IgD-negative memory B cell (primary cell): ENCODE measurements around the gene NAA80. TPM values are rescaled to one million over a fixed set of nuclear protein-coding genes. Genes with fewer than 3 reads are reported as not detected.

Experiments used
- H3K27ac Mint-ChIP-seq, 3 donors: one replicate each; pipeline ENCODE4 v1.8.0; 2020 to 2022; ENCODE audit warnings: mild to moderate bottlenecking in 3 of 3, mixed read lengths in 3 of 3, moderate library complexity in 1 of 3
- H3K27me3 Mint-ChIP-seq: one replicate; pipeline ENCODE4 v1.8.0; 2021; ENCODE audit warnings: mixed read lengths
- H3K36me3 Mint-ChIP-seq: one replicate; pipeline ENCODE4 v1.8.0; 2020; ENCODE audit warnings: mild to moderate bottlenecking, mixed read lengths
- H3K4me1 Mint-ChIP-seq, 3 donors: one replicate each; pipeline ENCODE4 v1.8.0; 2020 to 2022; ENCODE audit warnings: mixed read lengths in 3 of 3, mild to moderate bottlenecking in 1 of 3
- H3K4me3 Mint-ChIP-seq, 4 donors: one replicate each; pipeline ENCODE4 v1.8.0; 2020 to 2022; ENCODE audit warnings: mild to moderate bottlenecking in 4 of 4, mixed read lengths in 4 of 4, moderate library complexity in 3 of 4
- H3K9me3 Mint-ChIP-seq, 3 donors: one replicate each; pipeline ENCODE4 v1.8.0; 2020 to 2021; ENCODE audit warnings: mixed read lengths in 3 of 3, mild to moderate bottlenecking in 1 of 3
- polyA plus RNA-seq: library from polyadenylated mRNA; unstranded; fragments of 300-500 nt; fragmentation: Illumina TruSeq; gene quantifications from one replicate; pipeline ENCODE4 v1.2.3, GENCODE V29; 2021

NAA80 gene
- 20.5 TPM for polyA plus RNA-seq

GRCh38 chr3:50298836-50299637, at the start of gene NAA80, which contains the start of gene HYAL3:
Gene NAA80 (minus strand): TSS chr3:50299405. CDS start chr3:50297463, 1,942 bp downstream.
Gene HYAL3 (minus strand): TSS chr3:50299405. CDS start chr3:50295602, 3,803 bp downstream.
- Mint-ChIP-seq H3K4me1 (peaks cover 12 to 23% (median 15%) of the 10 kb centered on the region in 3 donors), H3K27ac (peak within 1 kb of the TSS; percentile 86 to 98 (median 98)), H3K4me3 (peak within 1 kb of the TSS; percentile 83 to 99 (median 98)), H3K27me3 (no peaks in the 10 kb centered on the region), H3K9me3 (no peaks in the 10 kb centered on the region), H3K36me3 (no peaks in the 10 kb centered on the region)

- H3K4me3 Mint-ChIP-seq, result peak overlapping the region in 2 of 4 donors; percentile 46 to 80
These were observed 48.1 kb upstream of the NAA80 start for GRCh38 chr3:50347187-50347813.

GRCh38 chr3:50345586-50346234, 46.5 kb upstream of the NAA80 start, which contains the start of gene ZMYND10:
Gene ZMYND10 (minus strand): TSS chr3:50345732. CDS start chr3:50345579, 153 bp downstream.
- no peaks in the 10 kb centered on the region for H3K9me3 Mint-ChIP-seq
- H3K36me3 Mint-ChIP-seq, result no peaks in the 10 kb centered on the region
- H3K4me1 Mint-ChIP-seq, result peaks cover 17 to 20% (median 20%) of the 10 kb centered on the region in 3 donors
- H3K4me3 Mint-ChIP-seq, result peak within 1 kb of the TSS; percentile 52 to 74 (median 68)
- H3K27me3 Mint-ChIP-seq, result no peaks in the 10 kb centered on the region
- peak within 1 kb of the TSS in 2 of 3 donors; percentile 57 to 79 for H3K27ac Mint-ChIP-seq

More at GRCh38 chr3:50347187-50347813, 48.1 kb upstream of the NAA80 start:
- H3K36me3 Mint-ChIP-seq, result no peaks in the 10 kb centered on the region
- H3K27me3 Mint-ChIP-seq, result no peaks in the 10 kb centered on the region
- H3K27ac Mint-ChIP-seq, result peak overlapping the region in 2 of 3 donors; percentile 71 to 94
- H3K4me1 Mint-ChIP-seq, result peaks cover 22 to 27% (median 26%) of the 10 kb centered on the region in 3 donors
- H3K9me3 Mint-ChIP-seq, result no peaks in the 10 kb centered on the region

GRCh38 chr3:50345008-50345407, 45.8 kb upstream of the NAA80 start:
- peak overlapping the region in 1 of 3 donors; percentile 79 for H3K27ac Mint-ChIP-seq
- no peaks in the 10 kb centered on the region for H3K36me3 Mint-ChIP-seq
- H3K4me3 Mint-ChIP-seq, result peak overlapping the region; percentile 36 to 70 (median 58)
- no peaks in the 10 kb centered on the region for H3K9me3 Mint-ChIP-seq
- no peaks in the 10 kb centered on the region for H3K27me3 Mint-ChIP-seq
- peaks cover 11 to 17% (median 15%) of the 10 kb centered on the region in 3 donors for H3K4me1 Mint-ChIP-seq

- H3K27me3 Mint-ChIP-seq, result no peaks in the 10 kb centered on the region
- H3K4me3 Mint-ChIP-seq, result peak overlapping the region in 3 of 4 donors; percentile 23 to 88 (median 60)
- peak overlapping the region in 1 of 3 donors; percentile 90 for H3K27ac Mint-ChIP-seq
- no peaks in the 10 kb centered on the region for H3K9me3 Mint-ChIP-seq
- H3K4me1 Mint-ChIP-seq, result peaks cover 20 to 26% (median 23%) of the 10 kb centered on the region in 3 donors
- H3K36me3 Mint-ChIP-seq, result no peaks in the 10 kb centered on the region
These were observed 43.8 kb upstream of the NAA80 start for GRCh38 chr3:50342813-50343633.

- H3K27ac Mint-ChIP-seq, result peak overlapping the region; percentile 18 to 90 (median 66)
These were observed 42.9 kb upstream of the NAA80 start for GRCh38 chr3:50341996-50342650.

GRCh38 chr3:50341537-50341936, 42.3 kb upstream of the NAA80 start:
- Mint-ChIP-seq H3K27ac (peak overlapping the region; percentile 66 to 90 (median 86)), H3K27me3 (no peaks in the 10 kb centered on the region), H3K4me1 (peaks cover 19 to 26% (median 25%) of the 10 kb centered on the region in 3 donors), H3K4me3 (peak overlapping the region; percentile 88 to 96 (median 92)), H3K36me3 (no peaks in the 10 kb centered on the region), H3K9me3 (no peaks in the 10 kb centered on the region)

More at GRCh38 chr3:50341996-50342650, 42.9 kb upstream of the NAA80 start:
- no peaks in the 10 kb centered on the region for H3K27me3 Mint-ChIP-seq
- H3K4me3 Mint-ChIP-seq, result peak overlapping the region in 3 of 4 donors; percentile 41 to 95 (median 88)
- no peaks in the 10 kb centered on the region for H3K9me3 Mint-ChIP-seq
- H3K4me1 Mint-ChIP-seq, result peaks cover 17 to 24% (median 23%) of the 10 kb centered on the region in 3 donors
- H3K36me3 Mint-ChIP-seq, result no peaks in the 10 kb centered on the region

GRCh38 chr3:50340448-50341329, 41.5 kb upstream of the NAA80 start, which contains the start of gene RASSF1:
Gene RASSF1 (minus strand): TSS chr3:50340836. CDS start chr3:50340805, 31 bp downstream.
- H3K4me1 Mint-ChIP-seq, result peaks cover 16 to 30% (median 29%) of the 10 kb centered on the region in 3 donors

GRCh38 chr3:50340147-50340447, 40.9 kb upstream of the NAA80 start:
- Mint-ChIP-seq H3K36me3 (no peaks in the 10 kb centered on the region), H3K27ac (peak overlapping the region; percentile 88 to 98 (median 91)), H3K4me3 (peak overlapping the region; percentile 88 to 99 (median 92)), H3K4me1 (peaks cover 15 to 34% (median 29%) of the 10 kb centered on the region in 3 donors), H3K9me3 (no peaks in the 10 kb centered on the region), H3K27me3 (no peaks in the 10 kb centered on the region)

More at GRCh38 chr3:50340448-50341329, 41.5 kb upstream of the NAA80 start, which contains the start of gene RASSF1:
- Mint-ChIP-seq H3K4me3 (peak within 1 kb of the TSS; percentile 88 to 99 (median 92)), H3K36me3 (no peaks in the 10 kb centered on the region), H3K27me3 (no peaks in the 10 kb centered on the region), H3K9me3 (no peaks in the 10 kb centered on the region), H3K27ac (peak within 1 kb of the TSS; percentile 88 to 98 (median 91))

- H3K4me1 Mint-ChIP-seq, result peaks cover 15 to 35% (median 29%) of the 10 kb centered on the region in 3 donors
- H3K36me3 Mint-ChIP-seq, result no peaks in the 10 kb centered on the region
- no peaks in the 10 kb centered on the region for H3K9me3 Mint-ChIP-seq
- peak overlapping the region; percentile 88 to 98 (median 91) for H3K27ac Mint-ChIP-seq
- H3K27me3 Mint-ChIP-seq, result no peaks in the 10 kb centered on the region
- peak overlapping the region; percentile 88 to 99 (median 92) for H3K4me3 Mint-ChIP-seq
These were observed 40.4 kb upstream of the NAA80 start for GRCh38 chr3:50339485-50340146.

GRCh38 chr3:50338965-50339364, 39.8 kb upstream of the NAA80 start:
- H3K27me3 Mint-ChIP-seq, result no peaks in the 10 kb centered on the region
- peaks cover 15 to 36% (median 28%) of the 10 kb centered on the region in 3 donors for H3K4me1 Mint-ChIP-seq
- H3K36me3 Mint-ChIP-seq, result peaks cover 2% of the 10 kb centered on the region
- no peaks in the 10 kb centered on the region for H3K9me3 Mint-ChIP-seq
- peak overlapping the region; percentile 88 to 99 (median 92) for H3K4me3 Mint-ChIP-seq
- H3K27ac Mint-ChIP-seq, result peak overlapping the region; percentile 91 to 98 (median 97)

GRCh38 chr3:50337175-50337861, 38.1 kb upstream of the NAA80 start:
- Mint-ChIP-seq H3K9me3 (no peaks in the 10 kb centered on the region), H3K4me1 (peaks cover 20 to 38% (median 28%) of the 10 kb centered on the region in 3 donors), H3K4me3 (peak overlapping the region; percentile 88 to 99 (median 92)), H3K36me3 (peaks cover 2% of the 10 kb centered on the region), H3K27ac (peak overlapping the region; percentile 91 to 98 (median 97)), H3K27me3 (no peaks in the 10 kb centered on the region)
